HG03460 (cell line): ENCODE data around the gene COL28A1.
"Not testable (repeated sequence)": the region's sequence is repeated elsewhere in the genome, so short reads cannot be mapped to it uniquely, and the experiment has no call there.

Experiments used
- ATAC-seq: cut with Tn5 transposase; IDR thresholded peaks from one replicate; pipeline ENCODE4 v1.9.1; 2021; ENCODE audit not compliant: unreplicated experiment

Gene COL28A1

DNA sequence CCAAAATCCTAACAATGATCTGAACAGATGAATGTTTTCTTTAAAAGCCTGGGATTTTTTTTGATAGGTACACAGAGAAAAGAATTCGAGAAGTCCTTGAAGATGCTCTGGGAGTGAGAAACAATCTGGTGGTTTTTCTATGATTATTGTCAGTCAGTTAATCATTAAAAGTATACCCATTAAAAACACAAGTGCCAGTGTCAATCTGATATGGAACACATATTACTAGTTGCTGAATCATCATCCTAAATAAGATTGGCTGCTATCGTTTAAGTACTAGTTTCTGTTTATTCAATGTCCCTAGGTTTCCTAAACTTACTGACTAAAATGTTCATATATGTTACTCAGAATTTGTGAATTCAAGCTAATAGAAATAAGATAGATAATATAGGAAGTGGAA is 16.1 kb downstream of the COL28A1 start:
- no peak for ATAC-seq

DNA sequence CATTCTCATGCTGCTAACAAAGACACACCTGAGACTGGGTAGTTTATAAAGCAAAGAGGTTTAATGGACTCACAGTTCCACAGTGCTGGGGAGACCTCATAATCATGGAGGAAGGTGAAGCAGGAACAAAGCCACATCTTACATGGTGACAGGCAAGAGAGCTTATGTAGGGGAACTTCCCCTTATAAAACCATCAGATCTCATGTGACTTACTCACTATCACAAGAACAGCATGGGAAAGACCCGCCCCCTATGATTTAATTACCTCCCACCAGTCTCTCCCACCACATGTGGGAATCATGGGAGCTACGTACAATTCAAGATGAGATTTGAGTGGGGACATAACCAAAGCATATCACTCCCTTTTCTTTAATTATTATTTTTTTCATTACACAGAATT is 16.6 kb downstream of the COL28A1 start:
- no peak for ATAC-seq

DNA sequence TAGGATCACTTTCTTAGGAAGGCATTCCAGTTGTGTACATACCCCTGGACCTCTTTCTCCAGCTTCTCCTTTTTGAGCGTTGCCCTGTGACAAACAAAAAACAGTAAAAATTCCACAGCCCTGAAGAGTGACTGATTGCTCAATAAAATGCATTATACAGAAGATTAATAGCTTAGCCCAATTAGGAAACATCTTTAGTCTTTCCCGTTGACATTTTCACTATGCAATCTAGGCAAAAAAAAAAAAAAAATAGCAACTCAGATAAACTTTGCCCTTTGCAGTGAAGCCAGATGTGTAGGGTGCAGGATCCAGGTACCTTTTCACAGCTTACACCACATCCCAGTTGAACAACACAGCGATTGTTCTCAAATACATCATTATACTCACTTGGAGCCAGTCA is 17.9 kb downstream of the COL28A1 start:
- no peak for ATAC-seq

DNA sequence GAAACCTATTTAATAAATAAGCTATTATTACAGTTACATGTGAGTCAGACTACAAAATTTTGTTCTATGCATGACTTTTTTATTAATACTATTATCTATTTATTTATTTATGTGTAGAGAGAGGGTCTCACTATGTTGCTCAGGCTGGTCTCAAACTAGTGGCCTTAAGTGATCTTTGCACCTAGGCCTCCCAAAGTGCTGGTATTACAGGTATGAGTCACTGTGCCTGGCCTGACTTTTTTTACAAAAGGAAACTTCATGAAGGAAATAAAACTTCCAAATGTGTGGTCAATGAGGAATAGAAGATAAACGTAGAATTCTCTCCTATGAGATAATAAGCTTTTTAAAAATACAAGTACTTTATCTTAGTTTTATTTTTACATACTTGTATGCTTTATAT is 19.0 kb downstream of the COL28A1 start:
- no peak for ATAC-seq

DNA sequence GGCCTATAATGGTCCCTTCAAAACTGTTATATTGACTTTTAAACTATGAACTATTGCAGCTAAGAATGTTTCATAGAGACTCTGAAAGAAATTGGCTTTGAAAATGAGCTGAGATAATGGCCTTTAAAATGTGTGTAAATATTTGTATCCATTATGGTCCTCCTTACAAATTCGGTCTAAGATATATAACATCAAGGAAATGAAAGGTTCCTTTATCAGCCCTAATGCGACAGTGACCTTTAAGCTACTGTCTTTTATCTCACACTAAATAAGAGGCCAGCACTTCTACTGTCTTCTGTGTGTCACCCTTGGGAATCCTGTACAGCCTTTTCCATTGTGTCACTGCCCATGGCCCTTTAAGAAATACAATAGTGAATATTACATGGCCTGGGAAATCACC is 19.5 kb downstream of the COL28A1 start:
- no peak for ATAC-seq

DNA sequence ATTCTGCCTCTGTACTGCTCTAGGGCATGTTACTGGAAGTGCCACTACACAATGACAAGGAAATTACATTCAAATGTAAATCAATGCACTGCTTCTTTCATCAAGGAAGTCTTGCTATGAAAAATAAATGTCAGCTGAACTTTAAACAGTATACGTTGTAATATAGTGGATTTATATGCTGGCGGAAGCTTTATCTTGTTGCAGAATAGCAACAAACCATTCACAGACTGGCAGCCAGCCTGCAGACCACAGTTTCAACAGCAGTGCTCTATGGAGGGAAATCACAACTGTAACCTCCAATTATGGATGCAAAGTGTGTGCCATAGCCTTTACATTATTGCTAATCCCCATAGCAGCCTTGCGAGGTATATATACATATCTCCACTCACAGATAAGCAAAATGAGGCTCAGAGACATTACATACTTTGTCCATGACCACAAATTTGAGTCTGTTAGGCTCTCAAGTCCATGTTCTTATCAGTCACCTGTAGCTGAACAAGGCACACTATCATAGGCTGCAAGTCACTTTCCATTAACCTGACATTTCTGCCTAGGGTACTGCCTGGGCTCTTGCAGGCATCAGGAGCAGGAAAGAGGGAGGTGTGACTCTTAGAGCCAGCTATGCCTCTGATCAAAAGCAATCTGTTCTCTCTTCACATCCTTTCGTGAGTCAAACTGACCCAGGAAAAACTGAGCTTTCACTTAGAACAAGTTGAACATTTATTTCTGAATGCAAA is 22.6 kb downstream of the COL28A1 start:
- no peak for ATAC-seq

DNA sequence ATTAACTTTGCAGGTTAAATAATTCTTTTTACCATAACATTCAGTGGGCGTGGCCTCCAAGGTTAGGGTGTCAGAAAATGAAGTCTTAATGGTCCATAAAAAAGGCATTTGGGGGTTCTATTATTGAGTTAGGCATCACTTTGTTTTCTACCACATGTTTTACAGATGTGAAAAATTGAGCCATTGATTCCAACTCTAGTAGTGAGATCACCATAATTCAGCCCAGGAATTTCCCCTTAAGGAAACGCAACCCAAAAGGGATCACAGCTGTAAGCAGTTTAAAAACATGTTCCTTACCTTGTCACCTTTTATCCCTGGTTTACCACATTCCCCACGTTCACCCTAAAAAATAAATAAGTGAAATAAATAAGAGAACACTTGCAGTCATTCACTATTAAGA is 24.9 kb downstream of the COL28A1 start:
- no peak for ATAC-seq

DNA sequence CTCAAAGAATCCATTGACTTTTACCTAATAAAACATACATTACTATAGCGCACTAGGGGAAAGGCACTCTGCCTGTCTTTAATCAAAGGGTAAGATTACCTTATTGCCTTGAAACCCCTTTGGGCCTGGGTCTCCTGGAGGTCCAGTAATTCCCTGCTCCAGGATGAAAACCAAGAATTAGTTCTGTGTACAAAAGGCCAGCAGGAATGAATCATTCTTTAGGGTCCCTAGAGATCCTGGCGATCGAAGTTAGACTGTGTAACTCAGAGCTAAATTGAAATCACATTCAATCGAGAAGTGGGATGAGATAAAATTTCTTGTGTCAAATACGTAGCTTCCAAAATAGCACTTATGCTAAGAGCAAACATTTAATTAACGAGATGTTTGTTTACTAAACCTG is 29.8 kb downstream of the COL28A1 start:
- no peak for ATAC-seq

DNA sequence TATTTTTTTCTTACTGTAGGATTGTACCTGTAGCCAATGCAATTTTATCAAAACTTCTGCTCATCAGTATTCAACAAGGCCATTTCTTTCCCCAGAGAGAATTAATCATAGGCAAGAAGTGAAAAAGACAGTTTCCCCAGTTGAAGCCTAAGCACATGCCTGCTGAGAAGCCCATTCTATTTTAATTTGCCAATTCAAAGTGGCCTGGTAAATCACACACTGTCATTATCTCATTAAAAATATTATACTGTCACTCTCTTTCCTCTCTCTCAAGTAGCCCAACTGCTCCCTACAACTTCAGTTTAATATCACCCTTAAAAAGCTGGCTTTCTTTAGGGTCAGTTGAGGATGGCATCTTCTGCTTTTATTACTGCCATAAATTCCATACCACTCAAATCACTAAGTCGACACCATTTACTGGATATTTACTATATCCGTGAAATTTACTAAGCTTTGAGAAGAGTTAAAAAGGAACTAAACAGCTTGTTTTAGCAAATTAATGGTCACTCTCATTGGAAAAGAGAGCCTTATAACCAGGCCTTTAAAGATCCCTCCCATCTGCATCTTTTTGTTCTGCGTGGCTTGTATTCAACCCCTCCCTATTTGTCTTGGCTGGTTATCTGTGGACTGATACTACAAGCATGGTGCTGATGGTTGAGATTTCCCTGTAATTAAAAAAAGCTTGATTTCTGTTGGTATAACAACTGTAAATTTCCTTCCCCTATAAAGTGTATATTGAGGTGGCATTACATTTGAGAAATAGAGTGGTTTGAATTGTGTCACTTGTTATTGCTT is 30.6 kb downstream of the COL28A1 start:
- no peak for ATAC-seq

DNA sequence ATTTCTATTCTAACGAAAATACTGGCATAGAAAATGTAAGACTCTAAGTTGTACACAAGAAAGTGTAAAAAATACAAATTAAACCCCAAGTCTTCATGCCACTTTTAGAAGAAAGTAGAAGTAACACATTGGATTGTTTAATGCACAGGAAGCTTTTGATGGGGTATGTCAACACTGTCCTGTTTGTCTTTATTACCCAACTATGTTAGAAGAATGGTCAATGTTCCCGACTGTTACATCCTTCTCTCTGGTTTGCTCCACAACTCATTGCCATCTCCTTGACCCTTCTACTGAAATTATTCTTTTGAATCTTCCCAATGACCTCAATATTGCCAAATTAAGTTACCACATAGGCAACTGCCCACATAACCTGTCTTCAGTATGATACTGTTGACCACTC is 35.8 kb downstream of the COL28A1 start:
- ATAC-seq = no peak

DNA sequence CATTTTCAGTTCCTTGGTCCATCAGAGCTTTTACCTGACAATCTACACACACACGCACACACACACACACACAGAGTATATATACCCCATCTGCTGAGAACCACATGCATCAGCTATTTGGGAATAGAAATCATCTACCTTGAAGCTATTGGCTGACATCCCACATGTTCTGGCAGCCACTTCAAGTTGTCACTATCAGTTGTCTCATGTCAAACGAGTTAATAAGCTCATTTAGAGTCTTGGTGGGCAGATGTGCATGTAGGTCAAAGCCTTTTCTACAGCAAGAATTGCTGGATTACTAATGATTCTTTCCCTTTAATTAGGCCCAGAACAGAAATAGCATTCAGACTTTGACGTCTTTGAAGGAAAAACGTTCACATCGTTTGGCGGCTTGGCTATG is 36.8 kb downstream of the COL28A1 start:
- no peak for ATAC-seq

DNA sequence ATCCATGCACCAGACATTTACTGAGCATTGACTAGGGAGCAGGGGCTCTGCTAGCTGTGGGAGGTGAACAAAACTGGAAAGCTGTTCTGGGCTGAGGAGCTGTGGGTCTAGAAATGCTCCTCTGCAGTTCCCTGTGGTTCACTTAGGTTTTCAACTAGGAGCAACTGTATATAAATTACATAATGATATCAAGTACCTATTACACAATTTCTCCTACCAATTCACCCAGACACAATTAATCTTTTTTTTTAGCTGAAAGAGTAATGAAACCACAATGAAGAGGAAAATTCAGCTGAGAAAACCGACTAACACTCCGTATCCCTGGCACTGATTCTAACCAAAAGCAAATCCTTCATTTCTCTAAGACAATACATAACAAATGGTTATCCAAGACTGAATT is 39.4 kb downstream of the COL28A1 start:
- no peak for ATAC-seq

DNA sequence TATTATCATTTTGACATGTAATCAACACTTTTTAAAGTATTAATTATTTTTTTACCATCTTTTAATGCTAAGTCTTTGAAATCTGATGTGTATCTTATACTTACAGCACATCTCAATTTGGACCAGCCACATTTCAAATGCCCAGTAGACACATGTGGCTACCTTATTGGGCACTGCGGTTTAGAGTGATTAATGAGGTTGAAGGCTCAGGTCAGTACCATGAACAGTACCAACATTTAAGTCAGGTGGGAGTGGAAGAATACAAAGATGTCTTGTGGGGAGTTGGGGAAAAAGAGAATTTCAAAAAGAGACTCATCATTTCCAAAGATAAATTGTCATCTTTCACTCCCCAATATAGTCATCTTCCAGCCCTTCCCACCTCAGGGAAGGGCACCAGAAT is 40.5 kb downstream of the COL28A1 start:
- no peak for ATAC-seq

DNA sequence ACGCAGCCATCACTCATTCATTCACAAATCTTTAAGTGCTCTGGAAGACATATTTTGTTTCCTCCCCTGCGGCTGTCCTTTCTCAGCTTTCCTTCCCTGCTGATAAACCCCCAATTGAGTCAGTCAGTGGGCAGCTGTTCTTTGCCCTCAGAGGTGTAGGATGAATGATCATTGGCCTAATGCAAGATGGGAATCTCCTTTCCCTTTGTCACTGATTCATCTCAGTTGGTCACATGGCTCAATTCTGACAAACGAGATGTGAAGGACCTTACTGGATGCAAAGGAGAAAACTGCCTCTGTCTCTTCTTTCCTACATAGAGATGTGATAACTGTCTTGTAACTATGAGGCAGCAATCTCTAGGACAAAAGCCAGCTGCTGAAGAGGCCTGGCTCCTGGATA is 44.6 kb downstream of the COL28A1 start:
- ATAC-seq = no peak

DNA sequence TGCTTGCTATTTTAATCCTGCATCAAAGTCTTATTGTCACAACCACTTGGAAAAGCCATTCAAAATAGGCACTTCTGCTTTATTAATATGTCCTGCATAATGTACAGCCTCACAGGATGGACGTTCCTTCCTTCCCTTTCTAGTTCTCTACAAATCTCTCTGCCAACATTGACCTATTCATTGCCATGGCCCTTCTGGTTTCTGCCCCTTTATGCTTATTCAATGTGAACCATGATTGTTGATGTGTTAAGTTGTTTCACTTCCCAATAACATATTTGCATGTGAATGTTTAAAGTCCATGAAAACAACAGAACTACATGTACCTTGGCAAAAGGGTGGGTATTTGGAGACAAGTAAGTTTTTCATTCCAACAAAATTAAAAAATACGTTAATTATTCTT is 45.7 kb downstream of the COL28A1 start:
- ATAC-seq = no peak

DNA sequence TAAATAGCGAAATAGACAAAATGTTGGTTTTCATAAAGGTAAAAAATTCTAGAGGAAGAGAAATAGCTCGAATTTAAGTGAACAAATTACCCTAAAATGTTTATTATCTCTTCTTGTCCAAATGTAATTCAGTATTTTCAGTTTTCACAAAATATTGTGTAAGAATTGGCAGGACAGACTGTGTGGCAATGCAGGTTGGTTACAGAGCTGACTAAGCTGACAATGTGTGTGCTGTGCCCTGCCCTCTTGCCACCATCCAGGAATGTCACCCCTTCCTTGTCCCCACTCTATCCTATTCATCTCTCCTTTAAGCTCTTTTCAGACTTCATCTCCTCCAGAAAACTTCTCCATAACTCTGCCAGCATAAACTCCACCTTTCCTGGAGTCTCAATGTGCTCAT is 46.1 kb downstream of the COL28A1 start:
- no peak for ATAC-seq

DNA sequence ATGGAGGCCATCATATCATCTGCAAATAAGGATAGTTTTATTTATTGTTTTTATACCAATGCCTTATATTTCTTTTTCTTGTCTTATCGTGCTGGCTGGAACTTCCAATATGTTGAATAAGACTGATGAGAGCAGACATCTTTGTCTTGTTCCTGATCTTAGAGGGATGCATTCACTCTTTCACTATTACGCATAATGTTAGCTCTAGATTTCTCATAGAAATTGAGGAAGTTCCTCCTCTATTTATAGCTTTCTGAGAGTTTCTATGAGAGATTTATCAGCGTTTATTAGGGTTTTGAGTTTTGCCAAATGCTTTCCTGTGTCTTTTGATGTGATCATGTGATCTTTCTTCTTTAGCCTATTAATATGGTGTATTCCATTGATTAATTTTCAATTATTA is 49.3 kb downstream of the COL28A1 start:
- no peak for ATAC-seq

DNA sequence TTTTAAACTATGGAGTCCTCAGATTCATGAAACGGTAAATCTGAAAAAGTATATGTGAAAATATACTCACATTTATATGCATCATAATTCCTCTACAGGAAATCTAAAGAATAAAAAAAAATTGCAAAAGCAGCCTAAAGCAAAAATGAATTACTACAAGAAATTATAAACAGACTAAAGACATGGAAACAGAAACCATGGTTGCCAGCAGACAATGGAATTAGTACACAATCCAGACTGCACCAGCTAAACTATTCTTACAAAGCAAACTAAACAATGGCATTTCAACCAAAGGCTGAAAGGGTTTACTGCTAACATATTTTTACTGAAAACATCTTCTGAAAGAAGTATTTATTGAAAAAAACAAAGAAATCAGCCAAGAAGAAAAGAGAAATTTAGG is 51.6 kb downstream of the COL28A1 start:
- ATAC-seq = no peak

DNA sequence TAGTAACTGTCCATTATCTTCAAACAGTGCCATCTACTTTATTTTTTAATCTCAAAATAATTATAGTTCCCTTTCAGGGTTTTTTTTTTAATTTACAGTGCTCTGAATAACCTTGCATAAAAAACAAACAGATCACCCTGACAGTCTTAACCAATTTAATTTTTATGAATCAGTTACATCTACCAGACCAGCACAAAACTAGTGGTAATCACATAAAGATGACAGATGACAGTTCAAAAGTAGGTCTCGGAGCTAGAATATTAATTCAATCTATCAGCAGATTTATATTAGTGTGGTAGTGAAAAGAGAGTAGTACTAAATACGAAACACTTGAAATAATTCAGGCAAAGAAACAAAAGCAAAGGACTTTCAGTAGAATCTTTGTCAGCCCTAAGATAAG is 53.9 kb downstream of the COL28A1 start:
- no peak for ATAC-seq

DNA sequence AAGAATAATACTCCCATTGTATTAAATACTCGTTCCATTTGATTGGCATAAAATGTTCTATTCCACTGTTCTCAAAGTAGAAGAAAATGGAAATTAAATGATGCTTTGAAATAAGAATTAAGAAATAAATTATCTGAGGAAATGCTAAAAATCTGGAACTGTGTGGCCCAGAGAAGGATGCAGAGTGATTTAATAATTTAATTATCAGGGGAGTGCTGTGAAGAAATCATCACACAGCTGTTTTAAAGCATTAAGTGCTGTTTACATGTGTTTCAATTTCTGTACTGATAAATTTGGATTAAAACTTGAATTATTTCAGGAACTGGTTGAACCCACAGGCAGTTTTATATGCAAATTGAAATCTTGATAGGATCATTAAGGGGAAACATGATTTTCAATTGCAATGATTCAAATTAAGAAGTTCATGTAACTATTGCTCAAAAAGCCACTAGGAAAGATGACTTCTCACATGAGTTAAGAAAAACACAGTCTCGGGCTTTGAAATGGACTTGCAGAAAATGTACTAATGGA is 56.3 kb downstream of the COL28A1 start:
- ATAC-seq = no peak

DNA sequence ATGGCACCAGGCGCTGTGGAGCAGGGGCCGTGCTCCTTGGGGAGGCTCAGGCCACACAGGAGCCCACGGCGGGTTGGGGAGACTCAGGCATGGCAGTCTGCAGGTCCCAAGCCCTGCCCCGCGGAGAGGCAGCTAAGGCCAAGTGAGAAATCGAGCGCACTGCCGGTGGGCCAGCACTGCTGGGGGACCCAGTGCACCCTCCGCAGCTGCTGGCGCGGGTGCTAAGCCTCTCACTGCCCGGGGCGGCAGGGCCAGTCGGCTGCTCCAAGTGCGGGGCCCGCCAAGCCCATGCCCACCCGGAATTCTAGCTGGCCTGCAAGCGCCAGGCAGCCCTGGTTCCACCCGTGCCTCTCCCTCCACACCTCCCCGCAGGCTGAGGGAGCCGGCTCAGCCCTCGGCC is 57.1 kb downstream of the COL28A1 start:
- ATAC-seq = no peak

DNA sequence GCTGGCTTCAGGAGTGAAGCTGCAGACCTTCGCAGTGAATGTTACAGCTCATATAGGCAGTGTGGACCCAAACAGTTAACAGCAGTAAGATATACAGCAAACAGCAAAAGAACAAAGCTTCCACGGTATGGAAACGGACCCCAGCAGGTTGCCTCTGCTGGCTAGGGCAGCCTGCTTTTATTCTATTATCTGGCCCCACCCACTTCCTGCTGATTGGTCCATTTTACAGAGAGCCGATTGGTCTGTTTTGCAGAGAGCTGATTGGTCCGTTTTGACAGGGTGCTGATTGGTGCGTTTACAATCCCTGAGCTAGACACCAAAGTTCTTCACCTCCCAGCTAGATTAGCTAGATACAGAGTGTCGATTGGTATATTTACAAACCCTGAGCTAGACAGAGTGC is 58.0 kb downstream of the COL28A1 start:
- ATAC-seq = not testable (repeated sequence)
